Measurements from ENCODE around the gene MST1. TPM values are rescaled to one million over a fixed set of nuclear protein-coding genes. Genes with fewer than 3 reads are reported as not detected.
A peak's percentile ranks its signal among the peaks of the same experiment; 100 is the strongest.

MST1 gene
- total and polyA plus RNA-seq, 9 of the 15 experiments (the other 6 are each of a cell fraction or from before 2014, with no cell fraction given), result 0.08 to 1.8 (median 0.40) TPM

DNA sequence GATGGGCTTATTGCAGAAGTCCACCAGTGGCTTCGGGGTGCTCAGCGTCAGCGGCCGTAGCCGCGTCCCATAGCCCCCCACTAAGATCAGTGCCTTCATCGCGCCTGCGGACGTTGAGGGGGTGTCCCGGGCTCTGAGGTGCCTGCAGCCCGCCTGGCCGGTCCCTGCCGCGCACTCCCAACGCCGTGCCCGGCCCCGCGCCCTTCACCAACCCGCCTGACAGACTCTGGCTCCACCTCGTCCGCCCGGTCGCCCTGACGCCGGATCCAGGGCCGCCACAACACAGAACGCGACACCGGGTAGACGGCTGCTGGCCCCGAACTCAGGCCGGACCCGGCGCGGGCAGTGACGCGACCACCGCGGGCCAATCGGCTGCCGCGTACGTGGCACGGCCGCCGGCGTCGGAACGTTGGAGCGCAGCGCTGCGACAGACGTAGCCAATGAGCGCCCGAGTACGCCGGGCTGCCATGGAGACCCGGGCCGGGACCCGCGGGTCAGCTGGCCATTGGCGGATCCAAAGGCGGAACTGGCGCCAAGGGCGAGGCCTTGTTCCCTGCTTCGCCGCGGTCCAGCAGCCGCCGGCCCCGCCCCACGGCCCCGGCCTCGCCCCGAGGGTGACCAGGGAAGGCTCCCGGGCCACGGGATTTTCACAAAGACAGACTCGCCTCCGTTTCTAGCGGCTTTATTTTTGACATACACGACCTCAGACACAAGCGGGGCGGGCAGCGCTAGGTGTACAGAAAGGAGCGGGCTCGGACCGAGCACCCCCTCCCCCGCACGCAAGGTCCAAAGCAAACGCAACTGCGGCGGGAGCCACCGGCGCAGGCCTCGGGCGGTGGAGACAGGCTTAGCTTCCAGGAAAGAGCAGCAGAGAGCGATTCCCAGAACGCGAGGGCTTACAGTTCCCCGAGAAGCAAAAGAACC is 34.6 kb upstream of the MST1 start, which contains the start of gene GMPPB:
Gene GMPPB, minus strand, starts transcription at position 324 of the 924 bp plus-strand sequence. Its CDS starts 225 bp downstream, at position 99.
- DNase-seq (ENCODE audit: extremely low read depth in 1 of 4, low spot score in 3 of 4), result peak; percentile 95 to 96 (median 96)
- BruUV-seq (replicated peaks), result TSS peak; percentile 79
- H4K20me1 ChIP-seq (replicated peaks; ENCODE audit: control insufficient read depth, insufficient read depth, low read length), result 0 out of 2 replicates have a peak, but pooled peaks cover 3% of the 10 kb centered on the region
- peaks cover 64% of the 10 kb centered on the region; the same call in 2 of the 3 replicates for H3K36me3 ChIP-seq (ENCODE audit: control insufficient read depth, insufficient read depth, low read length)
- peak; percentile 93 for FAIRE-seq
- no peaks in the 10 kb centered on the region for H3K27me3 ChIP-seq (ENCODE audit: control insufficient read depth in 2 of 2, insufficient read depth in 2 of 2, low read length in 2 of 2)
- peak within 1 kb of the TSS; percentile 91 for H3K27ac ChIP-seq (ENCODE audit: extremely low read depth, low read depth, low read length)
- no peaks in the 10 kb centered on the region for H3K9me3 ChIP-seq (replicated peaks; ENCODE audit: control insufficient read depth, insufficient read depth, low read depth, low read length)
- peak; percentile 95 for ATAC-seq
- peak within 1 kb of the TSS; percentile 93 for H3K4me2 ChIP-seq (ENCODE audit: insufficient read depth, low read length)
- H3K9me1 ChIP-seq (ENCODE audit: control insufficient read depth, insufficient read depth, low read length), result no peaks in the 10 kb centered on the region
- intact Hi-C loops (cut with micrococcal nuclease), result loop anchor here (5.0 kb wide), 1 partner anchor 113 kb away; no protein-coding TSS in a partner anchor
- H2AFZ ChIP-seq (ENCODE audit: low read depth, low read length), result peak within 1 kb of the TSS; percentile 86
- H3K79me2 ChIP-seq (ENCODE audit: control insufficient read depth, insufficient read depth, low read length), result peaks cover 12% of the 10 kb centered on the region
- in situ Hi-C loops (cut with MboI), result no loop called here
- H3K4me1 ChIP-seq (replicated peaks in 1 of 2; ENCODE audit: control insufficient read depth in 2 of 2, insufficient read depth in 2 of 2, low read length in 2 of 2), result peaks cover 2 to 39% of the 10 kb centered on the region in 2 experiments; a peak in 4 of 5 replicates
- 0% methylated on average over 49 of the region's 102 CpGs for WGBS (ENCODE audit: insufficient coverage, low coverage, missing lambda C conversion rate)
- H3K9ac ChIP-seq (ENCODE audit: insufficient read depth in 1 of 2, low read depth in 2 of 2, low read length in 2 of 2), result peak within 1 kb of the TSS; percentile 95 to 100
- CTCF ChIA-PET (ENCODE audit: low intra/inter-chr PET ratio), result no interaction called here
- POLR2A ChIA-PET, result interaction anchor here (0.6 to 1.4 kb wide), 8 partner anchors 8 to 537 kb away, joined by 3 to 6 read pairs (median 4); no protein-coding TSS in a partner anchor
- peak within 1 kb of the TSS; percentile 99 for H3K4me3 ChIP-seq
- peak; percentile 67; the same call in 1 of the 2 replicates for TF ChIP-seq SPI1 (IDR thresholded peaks at IDR 0.05; ENCODE audit: borderline replicate concordance, low read depth, low read length)
- no peak for TF ChIP-seq FOXM1 (IDR thresholded peaks at IDR 0.05; ENCODE audit: low read depth)
- no peak for TF ChIP-seq FOXM1 (CRISPR knock-in tag; IDR thresholded peaks at IDR 0.05; ENCODE audit: low read depth)
- TF ChIP-seq TOE1 (IDR thresholded peaks at IDR 0.05; ENCODE audit: borderline replicate concordance), result 0 out of 2 replicates have a peak, but pooled peaks have one; percentile 25
- no peak for TF ChIP-seq TOE1 (CRISPR knock-in tag; IDR thresholded peaks at IDR 0.05; ENCODE audit: borderline replicate concordance, low read depth)
- no peak for TF ChIP-seq BHLHE40 (IDR thresholded peaks at IDR 0.05; ENCODE audit: low read length)
- TF ChIP-seq CREB3L1 (IDR thresholded peaks at IDR 0.05; ENCODE audit: borderline replicate concordance, low read depth), result peak; percentile 99
- TF ChIP-seq RFX7 (CRISPR knock-in tag; IDR thresholded peaks at IDR 0.05), result no peak
- peak; percentile 73 for TF ChIP-seq HCFC1 (IDR thresholded peaks at IDR 0.05; ENCODE audit: low read depth, low read length)
- TF ChIP-seq ZNF592 (IDR thresholded peaks at IDR 0.05), result no peak
- peak; percentile 46 for TF ChIP-seq FOS (IDR thresholded peaks at IDR 0.05; ENCODE audit: extremely low read depth, insufficient read length)
- TF ChIP-seq LCOR (CRISPR knock-in tag; IDR thresholded peaks at IDR 0.05), result peak; percentile 28; the same call in 1 of the 2 replicates
- no peak for TF ChIP-seq ILK (tag; IDR thresholded peaks at IDR 0.05; ENCODE audit: borderline replicate concordance, low read depth)
- peak; percentile 75; the same call in 1 of the 2 replicates for TF ChIP-seq SP1 (CRISPR knock-in tag; IDR thresholded peaks at IDR 0.05)
- peak; percentile 38; the same call in 1 of the 2 replicates for TF ChIP-seq SMARCA4 (IDR thresholded peaks at IDR 0.05)
- TF ChIP-seq ZBTB17 (CRISPR knock-in tag; IDR thresholded peaks at IDR 0.05), result 0 out of 2 replicates have a peak, but pooled peaks have one; percentile 10
